Measurements from ENCODE around the gene ARID2.

DNA sequence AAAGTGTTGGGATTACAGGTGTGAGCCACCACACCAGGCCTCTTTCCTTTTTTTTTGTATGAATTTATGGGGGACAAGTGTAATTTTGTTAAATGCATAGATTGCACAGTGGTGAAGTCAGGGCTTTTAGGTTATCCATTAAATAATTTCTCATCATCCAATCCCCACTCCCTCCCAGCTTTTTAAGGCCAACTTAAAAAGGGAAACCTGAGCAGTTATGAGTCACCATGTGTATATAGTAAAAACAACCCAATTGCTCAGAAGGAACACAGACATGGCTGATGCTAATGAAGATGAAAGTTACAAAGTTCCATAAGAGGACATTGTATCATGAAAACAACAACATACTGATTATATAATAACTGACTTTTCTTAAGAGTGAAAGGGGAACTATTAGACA, 25.6 kb upstream of the ARID2 start:
- TF ChIP-seq, protein P1, sequence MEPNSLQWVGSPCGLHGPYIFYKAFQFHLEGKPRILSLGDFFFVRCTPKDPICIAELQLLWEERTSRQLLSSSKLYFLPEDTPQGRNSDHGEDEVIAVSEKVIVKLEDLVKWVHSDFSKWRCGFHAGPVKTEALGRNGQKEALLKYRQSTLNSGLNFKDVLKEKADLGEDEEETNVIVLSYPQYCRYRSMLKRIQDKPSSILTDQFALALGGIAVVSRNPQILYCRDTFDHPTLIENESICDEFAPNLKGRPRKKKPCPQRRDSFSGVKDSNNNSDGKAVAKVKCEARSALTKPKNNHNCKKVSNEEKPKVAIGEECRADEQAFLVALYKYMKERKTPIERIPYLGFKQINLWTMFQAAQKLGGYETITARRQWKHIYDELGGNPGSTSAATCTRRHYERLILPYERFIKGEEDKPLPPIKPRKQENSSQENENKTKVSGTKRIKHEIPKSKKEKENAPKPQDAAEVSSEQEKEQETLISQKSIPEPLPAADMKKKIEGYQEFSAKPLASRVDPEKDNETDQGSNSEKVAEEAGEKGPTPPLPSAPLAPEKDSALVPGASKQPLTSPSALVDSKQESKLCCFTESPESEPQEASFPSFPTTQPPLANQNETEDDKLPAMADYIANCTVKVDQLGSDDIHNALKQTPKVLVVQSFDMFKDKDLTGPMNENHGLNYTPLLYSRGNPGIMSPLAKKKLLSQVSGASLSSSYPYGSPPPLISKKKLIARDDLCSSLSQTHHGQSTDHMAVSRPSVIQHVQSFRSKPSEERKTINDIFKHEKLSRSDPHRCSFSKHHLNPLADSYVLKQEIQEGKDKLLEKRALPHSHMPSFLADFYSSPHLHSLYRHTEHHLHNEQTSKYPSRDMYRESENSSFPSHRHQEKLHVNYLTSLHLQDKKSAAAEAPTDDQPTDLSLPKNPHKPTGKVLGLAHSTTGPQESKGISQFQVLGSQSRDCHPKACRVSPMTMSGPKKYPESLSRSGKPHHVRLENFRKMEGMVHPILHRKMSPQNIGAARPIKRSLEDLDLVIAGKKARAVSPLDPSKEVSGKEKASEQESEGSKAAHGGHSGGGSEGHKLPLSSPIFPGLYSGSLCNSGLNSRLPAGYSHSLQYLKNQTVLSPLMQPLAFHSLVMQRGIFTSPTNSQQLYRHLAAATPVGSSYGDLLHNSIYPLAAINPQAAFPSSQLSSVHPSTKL (CRISPR knock-in tag; IDR thresholded peaks at IDR 0.05): no peak
- no peak for TF ChIP-seq RAD21 (CRISPR knock-in tag; IDR thresholded peaks at IDR 0.05)
- TF ChIP-seq YY1 (IDR thresholded peaks at IDR 0.05; ENCODE audit: insufficient read depth, insufficient replicate concordance, low read depth, low read length): no peak
- TF ChIP-seq SYNCRIP (IDR thresholded peaks at IDR 0.05; ENCODE audit: insufficient read depth, low read depth, low read length): no peak
- TF ChIP-seq SUZ12 (IDR thresholded peaks at IDR 0.05; ENCODE audit: low read depth, low read length): no peak
- TF ChIP-seq MAZ (IDR thresholded peaks at IDR 0.05; ENCODE audit: borderline replicate concordance, low read depth, low read length): no peak
- TF ChIP-seq MAZ (CRISPR knock-in tag; IDR thresholded peaks at IDR 0.05; ENCODE audit: low read depth): no peak
- TF ChIP-seq, protein P2, sequence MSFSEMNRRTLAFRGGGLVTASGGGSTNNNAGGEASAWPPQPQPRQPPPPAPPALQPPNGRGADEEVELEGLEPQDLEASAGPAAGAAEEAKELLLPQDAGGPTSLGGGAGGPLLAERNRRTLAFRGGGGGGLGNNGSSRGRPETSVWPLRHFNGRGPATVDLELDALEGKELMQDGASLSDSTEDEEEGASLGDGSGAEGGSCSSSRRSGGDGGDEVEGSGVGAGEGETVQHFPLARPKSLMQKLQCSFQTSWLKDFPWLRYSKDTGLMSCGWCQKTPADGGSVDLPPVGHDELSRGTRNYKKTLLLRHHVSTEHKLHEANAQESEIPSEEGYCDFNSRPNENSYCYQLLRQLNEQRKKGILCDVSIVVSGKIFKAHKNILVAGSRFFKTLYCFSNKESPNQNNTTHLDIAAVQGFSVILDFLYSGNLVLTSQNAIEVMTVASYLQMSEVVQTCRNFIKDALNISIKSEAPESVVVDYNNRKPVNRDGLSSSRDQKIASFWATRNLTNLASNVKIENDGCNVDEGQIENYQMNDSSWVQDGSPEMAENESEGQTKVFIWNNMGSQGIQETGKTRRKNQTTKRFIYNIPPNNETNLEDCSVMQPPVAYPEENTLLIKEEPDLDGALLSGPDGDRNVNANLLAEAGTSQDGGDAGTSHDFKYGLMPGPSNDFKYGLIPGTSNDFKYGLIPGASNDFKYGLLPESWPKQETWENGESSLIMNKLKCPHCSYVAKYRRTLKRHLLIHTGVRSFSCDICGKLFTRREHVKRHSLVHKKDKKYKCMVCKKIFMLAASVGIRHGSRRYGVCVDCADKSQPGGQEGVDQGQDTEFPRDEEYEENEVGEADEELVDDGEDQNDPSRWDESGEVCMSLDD (CRISPR knock-in tag; IDR thresholded peaks at IDR 0.05; ENCODE audit: borderline replicate concordance): no peak
- no peak for TF ChIP-seq HHEX (CRISPR knock-in tag; IDR thresholded peaks at IDR 0.05)
- TF ChIP-seq, protein P3, sequence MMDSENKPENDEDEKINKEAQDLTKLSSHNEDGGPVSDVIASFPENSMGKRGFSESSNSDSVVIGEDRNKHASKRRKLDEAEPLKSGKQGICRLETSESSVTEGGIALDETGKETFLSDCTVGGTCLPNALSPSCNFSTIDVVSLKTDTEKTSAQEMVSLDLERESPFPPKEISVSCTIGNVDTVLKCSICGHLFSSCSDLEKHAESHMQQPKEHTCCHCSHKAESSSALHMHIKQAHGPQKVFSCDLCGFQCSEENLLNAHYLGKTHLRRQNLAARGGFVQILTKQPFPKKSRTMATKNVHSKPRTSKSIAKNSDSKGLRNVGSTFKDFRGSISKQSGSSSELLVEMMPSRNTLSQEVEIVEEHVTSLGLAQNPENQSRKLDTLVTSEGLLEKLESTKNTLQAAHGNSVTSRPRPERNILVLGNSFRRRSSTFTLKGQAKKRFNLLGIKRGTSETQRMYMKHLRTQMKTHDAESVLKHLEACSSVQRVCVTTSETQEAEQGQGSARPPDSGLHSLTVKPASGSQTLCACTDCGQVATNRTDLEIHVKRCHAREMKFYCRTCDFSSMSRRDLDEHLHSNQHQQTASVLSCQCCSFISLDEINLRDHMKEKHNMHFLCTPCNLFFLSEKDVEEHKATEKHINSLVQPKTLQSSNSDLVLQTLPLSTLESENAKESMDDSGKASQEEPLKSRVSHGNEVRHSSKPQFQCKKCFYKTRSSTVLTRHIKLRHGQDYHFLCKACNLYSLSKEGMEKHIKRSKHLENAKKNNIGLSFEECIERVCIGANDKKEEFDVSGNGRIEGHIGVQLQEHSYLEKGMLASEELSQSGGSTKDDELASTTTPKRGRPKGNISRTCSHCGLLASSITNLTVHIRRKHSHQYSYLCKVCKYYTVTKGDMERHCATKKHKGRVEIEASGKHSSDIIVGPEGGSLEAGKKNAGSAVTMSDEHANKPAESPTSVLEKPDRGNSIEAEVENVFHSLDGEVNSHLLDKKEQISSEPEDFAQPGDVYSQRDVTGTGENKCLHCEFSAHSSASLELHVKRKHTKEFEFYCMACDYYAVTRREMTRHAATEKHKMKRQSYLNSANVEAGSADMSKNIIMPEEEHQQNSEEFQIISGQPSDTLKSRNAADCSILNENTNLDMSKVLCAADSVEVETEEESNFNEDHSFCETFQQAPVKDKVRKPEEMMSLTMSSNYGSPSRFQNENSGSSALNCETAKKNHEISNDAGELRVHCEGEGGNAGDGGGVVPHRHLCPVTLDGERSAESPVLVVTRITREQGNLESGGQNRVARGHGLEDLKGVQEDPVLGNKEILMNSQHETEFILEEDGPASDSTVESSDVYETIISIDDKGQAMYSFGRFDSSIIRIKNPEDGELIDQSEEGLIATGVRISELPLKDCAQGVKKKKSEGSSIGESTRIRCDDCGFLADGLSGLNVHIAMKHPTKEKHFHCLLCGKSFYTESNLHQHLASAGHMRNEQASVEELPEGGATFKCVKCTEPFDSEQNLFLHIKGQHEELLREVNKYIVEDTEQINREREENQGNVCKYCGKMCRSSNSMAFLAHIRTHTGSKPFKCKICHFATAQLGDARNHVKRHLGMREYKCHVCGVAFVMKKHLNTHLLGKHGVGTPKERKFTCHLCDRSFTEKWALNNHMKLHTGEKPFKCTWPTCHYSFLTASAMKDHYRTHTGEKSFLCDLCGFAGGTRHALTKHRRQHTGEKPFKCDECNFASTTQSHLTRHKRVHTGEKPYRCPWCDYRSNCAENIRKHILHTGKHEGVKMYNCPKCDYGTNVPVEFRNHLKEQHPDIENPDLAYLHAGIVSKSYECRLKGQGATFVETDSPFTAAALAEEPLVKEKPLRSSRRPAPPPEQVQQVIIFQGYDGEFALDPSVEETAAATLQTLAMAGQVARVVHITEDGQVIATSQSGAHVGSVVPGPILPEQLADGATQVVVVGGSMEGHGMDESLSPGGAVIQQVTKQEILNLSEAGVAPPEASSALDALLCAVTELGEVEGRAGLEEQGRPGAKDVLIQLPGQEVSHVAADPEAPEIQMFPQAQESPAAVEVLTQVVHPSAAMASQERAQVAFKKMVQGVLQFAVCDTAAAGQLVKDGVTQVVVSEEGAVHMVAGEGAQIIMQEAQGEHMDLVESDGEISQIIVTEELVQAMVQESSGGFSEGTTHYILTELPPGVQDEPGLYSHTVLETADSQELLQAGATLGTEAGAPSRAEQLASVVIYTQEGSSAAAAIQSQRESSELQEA (CRISPR knock-in tag; IDR thresholded peaks at IDR 0.05; ENCODE audit: not compliant biosample characterization): no peak
- TF ChIP-seq, protein P4, sequence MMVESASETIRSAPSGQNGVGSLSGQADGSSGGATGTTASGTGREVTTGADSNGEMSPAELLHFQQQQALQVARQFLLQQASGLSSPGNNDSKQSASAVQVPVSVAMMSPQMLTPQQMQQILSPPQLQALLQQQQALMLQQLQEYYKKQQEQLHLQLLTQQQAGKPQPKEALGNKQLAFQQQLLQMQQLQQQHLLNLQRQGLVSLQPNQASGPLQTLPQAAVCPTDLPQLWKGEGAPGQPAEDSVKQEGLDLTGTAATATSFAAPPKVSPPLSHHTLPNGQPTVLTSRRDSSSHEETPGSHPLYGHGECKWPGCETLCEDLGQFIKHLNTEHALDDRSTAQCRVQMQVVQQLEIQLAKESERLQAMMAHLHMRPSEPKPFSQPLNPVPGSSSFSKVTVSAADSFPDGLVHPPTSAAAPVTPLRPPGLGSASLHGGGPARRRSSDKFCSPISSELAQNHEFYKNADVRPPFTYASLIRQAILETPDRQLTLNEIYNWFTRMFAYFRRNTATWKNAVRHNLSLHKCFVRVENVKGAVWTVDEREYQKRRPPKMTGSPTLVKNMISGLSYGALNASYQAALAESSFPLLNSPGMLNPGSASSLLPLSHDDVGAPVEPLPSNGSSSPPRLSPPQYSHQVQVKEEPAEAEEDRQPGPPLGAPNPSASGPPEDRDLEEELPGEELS (CRISPR knock-in tag; IDR thresholded peaks at IDR 0.05): no peak
- TF ChIP-seq, protein P5, sequence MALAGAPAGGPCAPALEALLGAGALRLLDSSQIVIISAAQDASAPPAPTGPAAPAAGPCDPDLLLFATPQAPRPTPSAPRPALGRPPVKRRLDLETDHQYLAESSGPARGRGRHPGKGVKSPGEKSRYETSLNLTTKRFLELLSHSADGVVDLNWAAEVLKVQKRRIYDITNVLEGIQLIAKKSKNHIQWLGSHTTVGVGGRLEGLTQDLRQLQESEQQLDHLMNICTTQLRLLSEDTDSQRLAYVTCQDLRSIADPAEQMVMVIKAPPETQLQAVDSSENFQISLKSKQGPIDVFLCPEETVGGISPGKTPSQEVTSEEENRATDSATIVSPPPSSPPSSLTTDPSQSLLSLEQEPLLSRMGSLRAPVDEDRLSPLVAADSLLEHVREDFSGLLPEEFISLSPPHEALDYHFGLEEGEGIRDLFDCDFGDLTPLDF (CRISPR knock-in tag; IDR thresholded peaks at IDR 0.05): no peak
- TF ChIP-seq, protein P6, sequence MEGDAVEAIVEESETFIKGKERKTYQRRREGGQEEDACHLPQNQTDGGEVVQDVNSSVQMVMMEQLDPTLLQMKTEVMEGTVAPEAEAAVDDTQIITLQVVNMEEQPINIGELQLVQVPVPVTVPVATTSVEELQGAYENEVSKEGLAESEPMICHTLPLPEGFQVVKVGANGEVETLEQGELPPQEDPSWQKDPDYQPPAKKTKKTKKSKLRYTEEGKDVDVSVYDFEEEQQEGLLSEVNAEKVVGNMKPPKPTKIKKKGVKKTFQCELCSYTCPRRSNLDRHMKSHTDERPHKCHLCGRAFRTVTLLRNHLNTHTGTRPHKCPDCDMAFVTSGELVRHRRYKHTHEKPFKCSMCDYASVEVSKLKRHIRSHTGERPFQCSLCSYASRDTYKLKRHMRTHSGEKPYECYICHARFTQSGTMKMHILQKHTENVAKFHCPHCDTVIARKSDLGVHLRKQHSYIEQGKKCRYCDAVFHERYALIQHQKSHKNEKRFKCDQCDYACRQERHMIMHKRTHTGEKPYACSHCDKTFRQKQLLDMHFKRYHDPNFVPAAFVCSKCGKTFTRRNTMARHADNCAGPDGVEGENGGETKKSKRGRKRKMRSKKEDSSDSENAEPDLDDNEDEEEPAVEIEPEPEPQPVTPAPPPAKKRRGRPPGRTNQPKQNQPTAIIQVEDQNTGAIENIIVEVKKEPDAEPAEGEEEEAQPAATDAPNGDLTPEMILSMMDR (CRISPR knock-in tag; IDR thresholded peaks at IDR 0.05): no peak
- TF ChIP-seq ZNF292 (CRISPR knock-in tag; IDR thresholded peaks at IDR 0.05; ENCODE audit: borderline replicate concordance, low read depth): no peak
- TF ChIP-seq POLR2G (IDR thresholded peaks at IDR 0.05; ENCODE audit: low read depth, low read length): no peak

All from HepG2 (cell line).